Fibroblast of skin of right biceps (primary cell): ENCODE results near the gene TNS3.

Experiments used
- DNase-seq: peaks from one replicate; pipeline ENCODE4 v3.0.0-alpha.2; 2013

TNS3 gene

DNA sequence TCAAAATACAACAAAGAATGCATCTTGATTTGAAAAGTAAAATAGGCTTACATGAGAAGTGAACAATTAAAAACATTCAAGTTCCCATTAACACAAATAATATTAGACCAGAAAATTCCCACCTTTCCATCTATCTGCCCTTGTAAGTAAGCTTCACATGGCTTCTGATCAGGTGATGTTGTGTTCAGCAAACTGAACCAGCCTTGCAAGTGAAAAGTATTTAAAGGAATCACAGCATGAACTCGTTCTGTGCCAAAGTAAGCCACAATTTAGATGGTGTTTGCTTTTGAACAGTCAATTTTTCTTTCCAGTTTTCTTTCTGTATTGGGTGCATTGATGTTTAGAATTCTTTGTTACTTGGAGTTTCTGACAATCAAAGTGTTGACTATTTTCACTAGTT, 347.9 kb downstream of the TNS3 start:
- DNase-seq, result no peak

DNA sequence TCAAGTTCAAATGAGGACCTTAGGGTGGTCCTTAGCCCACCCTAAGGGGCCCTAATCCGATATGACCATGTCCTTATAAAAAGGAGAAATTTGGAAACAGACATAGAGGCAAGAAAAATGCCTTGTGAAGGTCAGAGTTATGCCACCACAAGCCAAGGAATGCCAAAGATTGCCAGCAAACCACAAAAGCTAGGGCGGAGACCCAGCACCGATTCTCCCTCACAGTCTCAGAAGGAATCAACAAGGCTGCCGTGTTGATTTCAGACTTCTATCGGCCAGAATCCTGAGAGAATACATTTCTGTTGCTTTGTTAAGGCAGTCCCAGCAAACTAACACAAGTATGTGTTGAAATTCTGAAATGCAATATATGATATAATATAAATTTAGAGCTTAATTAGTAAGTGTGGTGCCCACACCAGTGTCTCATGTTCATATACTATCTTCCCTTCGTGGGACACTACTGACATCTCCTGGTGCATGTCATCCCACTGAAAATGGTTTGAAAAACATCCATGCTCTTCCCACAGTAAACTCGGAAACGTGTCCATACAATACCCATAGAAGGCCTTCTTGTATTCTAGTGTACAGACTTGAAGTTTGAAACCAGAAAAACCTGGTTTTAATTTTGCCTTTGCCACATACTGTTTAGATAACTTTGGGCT, 349.0 kb downstream of the TNS3 start:
- peak; percentile 48 for DNase-seq

DNA sequence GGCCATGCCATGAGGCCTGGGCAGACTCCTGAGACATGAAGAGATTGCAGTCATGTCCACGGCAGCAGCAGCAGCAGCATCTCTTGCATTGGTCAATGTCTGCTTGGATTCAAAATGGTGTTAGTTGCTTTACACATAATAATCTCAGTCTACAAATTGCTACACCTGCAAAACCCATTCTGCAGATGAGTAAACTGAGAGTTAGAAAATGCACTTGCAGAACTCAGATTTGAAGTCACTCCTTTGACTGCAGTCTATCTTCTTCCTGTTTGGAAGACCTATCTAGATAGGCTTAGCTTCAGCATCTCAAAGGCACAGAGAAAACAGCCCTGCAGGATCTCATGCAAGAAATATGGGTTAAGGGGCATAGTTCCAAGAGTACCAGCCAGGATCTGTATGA, 350.3 kb downstream of the TNS3 start:
- no peak for DNase-seq

DNA sequence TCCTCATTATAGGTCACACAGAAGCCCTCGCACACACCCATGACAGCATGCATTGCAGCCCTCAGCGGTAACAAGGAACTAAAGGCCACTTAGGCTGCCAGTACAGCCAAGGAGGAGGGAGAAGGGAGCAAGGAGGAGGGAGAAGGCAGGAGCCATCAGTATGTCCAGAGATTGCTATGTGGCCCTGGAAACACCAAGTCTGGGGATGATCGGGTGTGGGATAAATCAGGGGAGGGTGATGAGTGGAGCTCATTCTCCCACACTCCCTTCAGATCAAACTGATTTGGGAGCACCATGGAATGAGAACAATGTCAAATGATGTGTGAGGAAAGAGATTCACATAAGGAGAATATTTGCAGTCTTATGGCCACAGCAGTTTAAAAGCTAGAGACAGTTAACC, 350.9 kb downstream of the TNS3 start:
- DNase-seq, result peak; percentile 52

DNA sequence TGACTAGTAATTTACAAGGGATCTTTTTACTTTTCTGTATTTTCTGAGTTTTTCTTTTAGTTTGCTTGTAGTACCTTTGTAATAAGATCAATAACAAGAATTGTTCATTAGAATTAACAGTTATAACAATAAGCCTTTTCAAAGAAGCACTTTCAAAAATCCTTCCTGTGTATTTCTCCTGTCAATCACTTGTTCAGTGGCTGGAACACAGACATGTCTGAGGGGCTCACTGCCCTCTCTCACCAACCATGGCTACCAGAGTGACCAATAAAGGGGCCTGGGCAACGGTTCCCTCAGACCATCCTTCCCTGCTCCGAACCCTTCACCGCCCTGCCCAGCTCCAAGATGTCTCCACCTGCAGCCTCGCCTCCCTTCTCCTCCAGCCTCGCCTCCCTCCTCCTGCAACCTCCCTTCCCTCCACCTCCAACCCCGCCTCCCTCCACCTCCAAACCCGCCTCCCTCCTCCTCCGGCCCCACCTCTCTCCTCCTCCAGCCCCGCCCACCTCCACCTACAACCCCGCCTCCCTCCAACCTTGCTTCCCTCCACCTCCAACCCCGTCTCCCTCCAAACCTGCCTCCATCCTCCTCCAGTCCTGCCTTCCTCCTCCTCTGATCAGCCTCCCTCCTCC, 353.4 kb downstream of the TNS3 start:
- no peak for DNase-seq

DNA sequence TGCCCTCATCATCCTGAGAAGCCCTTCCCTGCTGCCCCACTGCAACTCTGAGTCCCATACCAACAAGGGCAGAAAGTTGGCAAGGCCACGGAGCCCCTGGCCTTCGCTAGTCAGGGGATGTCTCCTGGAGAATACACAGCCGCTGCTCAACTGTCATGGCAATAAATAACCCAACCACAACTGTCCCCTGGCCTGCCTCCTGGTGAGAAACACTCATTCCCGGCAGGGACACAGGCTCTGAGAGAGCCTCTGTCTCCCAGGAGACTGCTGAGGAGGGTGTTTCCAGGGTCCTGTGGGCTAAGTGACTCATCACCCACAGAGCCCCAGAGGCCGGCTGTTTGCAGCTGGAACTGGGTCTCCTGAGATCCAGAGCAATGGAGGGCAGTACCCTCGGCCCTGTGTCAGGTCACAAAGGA, 354.1 kb downstream of the TNS3 start:
- DNase-seq, result peak; percentile 89

DNA sequence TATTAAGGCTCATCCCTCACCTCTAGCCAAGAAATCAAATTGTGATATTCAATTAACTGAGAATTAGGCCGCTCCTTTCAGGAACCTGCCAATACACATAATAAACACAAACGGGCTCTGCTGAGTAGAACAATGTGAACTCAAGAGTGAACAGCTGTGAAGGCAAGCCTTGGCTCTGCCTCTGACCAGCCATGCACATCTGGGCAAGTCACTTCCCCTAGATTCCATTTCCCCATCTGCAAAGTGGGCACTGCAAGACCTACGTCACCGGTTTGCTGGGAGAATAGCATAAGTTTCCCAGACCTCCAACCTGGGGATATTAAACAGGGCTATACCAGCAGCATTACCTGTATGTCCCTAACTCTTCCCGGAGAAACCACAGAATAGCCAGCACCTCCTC, 355.2 kb downstream of the TNS3 start:
- DNase-seq, result no peak

DNA sequence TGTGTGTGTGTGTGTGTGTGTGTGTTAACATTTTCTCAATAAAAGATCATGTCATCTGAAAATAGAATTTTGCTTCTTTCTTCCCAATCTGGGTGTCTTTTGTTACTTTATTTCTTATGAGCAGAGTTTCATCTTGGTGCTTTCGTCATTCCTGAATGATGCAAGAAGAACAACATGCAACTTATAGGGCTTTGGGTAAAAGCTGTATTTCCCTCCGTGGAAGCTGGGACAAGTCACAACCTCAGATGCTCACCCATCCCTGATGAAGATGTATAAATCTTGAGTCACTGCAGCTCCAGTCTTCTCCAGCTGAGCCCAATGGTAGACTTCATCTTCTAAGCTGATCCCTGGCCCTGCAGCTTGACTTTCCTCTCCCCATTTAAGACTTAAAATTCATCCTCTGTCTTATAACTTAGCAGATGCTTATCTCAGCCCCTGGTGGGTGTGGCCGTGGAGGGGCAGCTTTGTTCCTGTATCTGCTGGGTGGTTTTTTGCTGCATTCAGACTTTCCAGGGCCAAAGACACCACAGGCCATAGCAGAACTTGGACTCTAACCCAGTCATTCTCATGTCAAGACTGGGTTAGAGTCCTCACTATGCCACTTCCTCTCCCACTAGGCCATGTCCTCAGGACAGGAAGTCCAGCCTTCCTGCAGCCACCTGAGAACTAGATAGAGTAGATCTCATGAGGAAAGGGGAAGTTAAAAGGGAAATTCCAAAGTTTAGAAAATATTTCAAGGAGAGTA, 356.4 kb downstream of the TNS3 start:
- peak; percentile 43 for DNase-seq
